Body of pancreas (tissue), 4 donors: ENCODE measurements around the gene ALG1. TPM values are rescaled to one million over a fixed set of nuclear protein-coding genes. Genes with fewer than 3 reads are reported as not detected.
"Not testable (repeated sequence)": the region's sequence is repeated elsewhere in the genome, so short reads cannot be mapped to it uniquely, and the experiment has no call there.

Experiments
- ATAC-seq: fragments of 150-250 bp; one replicate; pipeline ENCODE4 v1.9.1; 2016
- DNase-seq, 4 donors: peaks; one replicate each; pipeline ENCODE4 v3.0.0-alpha.2; 2019
- H3K27ac ChIP-seq, 4 donors: fragments of 200-600 bp; sonication (generic); 1 replicate in 3 of 4; 2 replicates in 1 of 4; pipeline versions ENCODE4 v1.5.1 to v1.6.1; 2016 to 2019; ENCODE audit warnings: mild to moderate bottlenecking in 1 of 4, mixed read lengths in 1 of 4, moderate library complexity in 1 of 4
- H3K27me3 ChIP-seq, 2 donors: fragments of 200-600 bp; sonication (generic); one replicate each; pipeline ENCODE4 v1.6.0; 2016; ENCODE audit warnings: mild to moderate bottlenecking in 1 of 2
- H3K36me3 ChIP-seq, 2 donors: fragments of 200-600 bp; sonication (generic); replicated peaks in 1 of 2; 2 replicates each; pipeline ENCODE4 v1.5.1; 2016; ENCODE audit warnings: low read depth in 2 of 2; ENCODE audit not compliant: insufficient read depth in 1 of 2
- H3K4me1 ChIP-seq: fragments of 200-600 bp; sonication (generic); one replicate; pipeline ENCODE4 v1.6.0; 2016
- H3K4me3 ChIP-seq, 2 donors: fragments of 200-600 bp; sonication (generic); 1 replicate in 1 of 2; 2 replicates in 1 of 2; pipeline ENCODE4 v1.5.1; 2016 to 2019
- H3K9me3 ChIP-seq, 3 donors: fragments of 200-600 bp; sonication (generic); 1 replicate in 2 of 3; 2 replicates in 1 of 3; pipeline ENCODE4 v1.5.1; 2016
- POLR2A ChIP-seq, 3 donors: fragments of 450-650 bp; IDR thresholded peaks; one replicate each; pipeline ENCODE4 v1.6.1; 2016; ENCODE audit warnings: antibody characterized with exemption in 3 of 3, mild to moderate bottlenecking in 2 of 3
- WGBS, 2 donors: methylation state at CpG; one replicate each; pipeline ENCODE4 v1.1.5; 2017; 5-methylcytosine and 5-hydroxymethylcytosine counted together
- intact Hi-C: fragments of 100-400 bp; cut with DNase I; formaldehyde crosslinking; loops from one replicate; pipeline ENCODE4 v1.15.1; 2023
- total RNA-seq, 2 donors: library from RNA; depleted of rRNA; stranded (reverse); fragments of >200 nt; gene quantifications; one replicate each; pipeline ENCODE4 v1.1.0, GENCODE V29; 2016
- TF ChIP-seq, protein P1 (sequence below), 7 experiments: fragments of 450-650 bp in 4 of 7; fragments of 200-600 bp in 3 of 7; sonication (generic) in 3 of 7; IDR thresholded peaks; one replicate each; pipeline ENCODE4 v1.5.1; 2016 to 2019; ENCODE audit warnings: antibody characterized with exemption in 7 of 7

ALG1 gene
- total RNA-seq, 2 donors from 2014 or later: 20.2 to 26.0 TPM

DNA sequence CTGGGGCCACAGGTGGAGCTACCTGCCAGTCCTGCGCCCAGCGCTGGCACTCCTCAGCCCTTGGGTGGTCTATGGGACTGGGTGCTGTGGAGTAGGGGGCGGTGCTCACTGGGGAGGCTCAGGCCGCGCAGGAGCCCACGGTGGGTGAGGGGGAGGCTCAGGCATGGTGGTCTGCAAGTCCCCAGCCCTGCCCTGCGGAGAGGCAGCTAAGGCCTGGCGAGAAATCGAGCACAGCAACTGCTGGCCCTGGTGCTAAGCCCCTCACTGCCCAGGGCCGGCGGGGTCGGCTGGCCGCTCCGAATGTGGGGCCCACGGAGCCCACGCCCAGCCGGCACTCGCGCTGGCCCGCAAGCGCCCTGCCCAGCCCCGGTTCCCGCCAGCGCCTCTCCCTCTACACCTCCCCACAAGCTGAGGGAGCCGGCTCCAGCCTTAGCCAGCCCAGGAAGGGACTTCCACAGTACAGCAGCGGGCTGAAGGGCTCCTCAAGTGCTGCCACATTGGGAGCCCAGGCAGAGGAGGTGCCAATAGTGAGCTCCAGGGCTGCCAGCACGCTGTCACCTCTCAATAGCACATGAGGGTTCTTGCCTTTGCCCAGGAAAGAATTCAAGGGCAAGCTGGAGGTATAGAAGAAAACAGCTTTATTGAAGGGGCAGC is 37.0 kb downstream of the ALG1 start:
- no peak for ATAC-seq
- Histone ChIP-seq H3K9me3 (no peaks in the 10 kb centered on the region), H3K27ac (no peak overlapping the region), H3K36me3 (no peaks in the 10 kb centered on the region), H3K4me3 (no peak overlapping the region), H3K4me1 (no peaks in the 10 kb centered on the region), H3K27me3 (no peaks in the 10 kb centered on the region)
- DNase-seq: no peak
- TF ChIP-seq POLR2A (IDR thresholded peaks at IDR 0.05): no peak
- TF ChIP-seq, protein P1, sequence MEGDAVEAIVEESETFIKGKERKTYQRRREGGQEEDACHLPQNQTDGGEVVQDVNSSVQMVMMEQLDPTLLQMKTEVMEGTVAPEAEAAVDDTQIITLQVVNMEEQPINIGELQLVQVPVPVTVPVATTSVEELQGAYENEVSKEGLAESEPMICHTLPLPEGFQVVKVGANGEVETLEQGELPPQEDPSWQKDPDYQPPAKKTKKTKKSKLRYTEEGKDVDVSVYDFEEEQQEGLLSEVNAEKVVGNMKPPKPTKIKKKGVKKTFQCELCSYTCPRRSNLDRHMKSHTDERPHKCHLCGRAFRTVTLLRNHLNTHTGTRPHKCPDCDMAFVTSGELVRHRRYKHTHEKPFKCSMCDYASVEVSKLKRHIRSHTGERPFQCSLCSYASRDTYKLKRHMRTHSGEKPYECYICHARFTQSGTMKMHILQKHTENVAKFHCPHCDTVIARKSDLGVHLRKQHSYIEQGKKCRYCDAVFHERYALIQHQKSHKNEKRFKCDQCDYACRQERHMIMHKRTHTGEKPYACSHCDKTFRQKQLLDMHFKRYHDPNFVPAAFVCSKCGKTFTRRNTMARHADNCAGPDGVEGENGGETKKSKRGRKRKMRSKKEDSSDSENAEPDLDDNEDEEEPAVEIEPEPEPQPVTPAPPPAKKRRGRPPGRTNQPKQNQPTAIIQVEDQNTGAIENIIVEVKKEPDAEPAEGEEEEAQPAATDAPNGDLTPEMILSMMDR (IDR thresholded peaks at IDR 0.05): no peak
- intact Hi-C loops: no loop called here
- 60 to 89% methylated on average over 1 to 9 of the region's 27 CpGs for WGBS, 2 donors

DNA sequence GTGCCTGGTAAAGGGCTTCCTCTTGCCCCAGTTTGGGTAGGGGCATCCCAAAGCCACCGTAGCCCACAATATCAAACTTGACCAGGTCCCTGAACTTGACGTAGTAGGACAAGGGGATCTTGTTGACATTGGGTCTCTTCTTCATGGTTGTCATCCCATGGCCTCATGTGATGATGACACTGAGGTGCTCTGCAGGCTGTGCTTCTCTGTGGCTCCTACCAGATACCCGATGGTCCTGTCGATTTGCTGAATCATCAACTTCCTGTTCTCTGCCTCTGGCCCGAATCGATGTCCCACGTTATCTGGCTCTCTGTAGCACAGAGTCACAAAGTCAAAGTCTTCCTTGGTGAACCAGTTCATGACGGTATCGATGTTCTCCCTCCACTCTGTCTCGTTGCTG is 39.3 kb downstream of the ALG1 start:
- H3K4me1 ChIP-seq: not testable (repeated sequence)

DNA sequence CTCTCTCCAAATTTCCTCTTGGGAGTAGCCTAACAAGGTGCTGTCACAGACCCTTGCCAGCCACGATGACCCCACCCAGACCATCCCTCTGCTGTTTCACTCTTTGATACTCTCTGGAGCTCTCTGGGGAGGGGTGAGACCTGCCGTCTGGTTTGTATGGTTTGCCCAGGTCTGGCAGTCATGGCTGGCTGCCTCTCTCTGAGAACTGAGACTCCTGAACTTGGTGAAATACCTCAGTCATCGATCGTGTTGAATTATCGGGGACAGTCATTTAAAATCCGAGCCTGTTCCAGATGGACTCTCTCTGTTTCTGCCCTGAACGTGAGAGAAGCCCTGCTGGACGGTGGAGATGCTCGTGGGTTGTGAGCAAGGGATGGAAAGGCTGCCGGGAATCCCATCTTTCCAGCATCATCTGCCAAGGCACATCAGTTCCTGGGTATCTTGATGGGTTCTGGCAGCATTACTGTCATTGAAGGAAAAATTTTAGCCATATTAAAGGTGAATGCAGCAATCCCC is 45.2 kb downstream of the ALG1 start:
- ATAC-seq, H3K4me1 ChIP-seq, H3K36me3 ChIP-seq, H3K9me3 ChIP-seq, H3K27ac ChIP-seq, intact Hi-C loops, H3K27me3 ChIP-seq, DNase-seq, H3K4me3 ChIP-seq: not testable (repeated sequence)
- WGBS, 2 donors: 36 to 64% methylated on average over 10 of the region's 10 CpGs

More for the DNA sequence above, 39.3 kb downstream of the ALG1 start:
- intact Hi-C loops, H3K4me3 ChIP-seq, H3K27me3 ChIP-seq, H3K36me3 ChIP-seq, H3K27ac ChIP-seq, ATAC-seq, DNase-seq, H3K9me3 ChIP-seq: not testable (repeated sequence)
- 75 to 85% methylated on average over 9 to 10 of the region's 10 CpGs for WGBS, 2 donors

DNA sequence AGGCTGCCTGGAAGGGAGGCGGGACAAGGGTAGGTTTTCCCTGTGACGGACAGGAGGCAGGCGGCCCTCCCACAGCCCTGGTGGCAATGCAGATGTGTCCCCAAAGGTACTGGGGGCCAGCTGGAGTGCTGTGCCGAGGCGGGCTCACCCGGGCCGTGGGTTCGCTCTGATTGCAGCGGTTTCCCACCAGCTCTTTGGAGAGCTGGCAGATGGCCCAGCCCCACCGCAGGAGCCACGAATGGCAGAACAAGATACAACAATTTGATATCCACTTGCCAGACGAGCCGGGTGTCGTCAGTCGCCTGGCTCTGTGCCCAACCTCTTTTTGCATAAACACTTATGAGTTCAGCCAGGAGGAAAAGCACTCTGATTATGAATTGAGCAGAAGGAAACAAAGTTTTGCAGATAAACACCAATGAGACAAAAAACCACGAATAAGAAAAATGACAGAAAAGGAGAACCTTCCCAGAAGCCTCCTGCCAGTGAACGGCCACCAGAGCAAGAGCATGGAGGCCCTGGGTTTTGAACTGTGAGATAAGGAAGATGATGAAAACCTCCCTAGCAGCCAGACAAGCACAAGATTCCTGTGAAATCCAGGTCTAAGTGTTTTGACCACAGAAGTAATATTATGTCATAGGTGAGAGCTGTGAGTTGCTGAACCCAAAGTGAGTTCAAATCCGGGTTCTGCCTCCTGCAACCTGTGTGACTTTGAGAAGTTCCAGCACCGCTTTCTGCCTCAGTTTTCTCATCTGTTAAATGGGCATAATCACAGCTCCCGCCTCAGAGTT is 45.9 kb downstream of the ALG1 start:
- H3K9me3 ChIP-seq, H3K36me3 ChIP-seq, ATAC-seq, H3K27me3 ChIP-seq, H3K27ac ChIP-seq, H3K4me3 ChIP-seq, H3K4me1 ChIP-seq, intact Hi-C loops: not testable (repeated sequence)
- DNase-seq: peak in 2 of 4 donors; percentile 25 to 38
- 21 to 25% methylated on average over 11 to 20 of the region's 20 CpGs for WGBS, 2 donors

DNA sequence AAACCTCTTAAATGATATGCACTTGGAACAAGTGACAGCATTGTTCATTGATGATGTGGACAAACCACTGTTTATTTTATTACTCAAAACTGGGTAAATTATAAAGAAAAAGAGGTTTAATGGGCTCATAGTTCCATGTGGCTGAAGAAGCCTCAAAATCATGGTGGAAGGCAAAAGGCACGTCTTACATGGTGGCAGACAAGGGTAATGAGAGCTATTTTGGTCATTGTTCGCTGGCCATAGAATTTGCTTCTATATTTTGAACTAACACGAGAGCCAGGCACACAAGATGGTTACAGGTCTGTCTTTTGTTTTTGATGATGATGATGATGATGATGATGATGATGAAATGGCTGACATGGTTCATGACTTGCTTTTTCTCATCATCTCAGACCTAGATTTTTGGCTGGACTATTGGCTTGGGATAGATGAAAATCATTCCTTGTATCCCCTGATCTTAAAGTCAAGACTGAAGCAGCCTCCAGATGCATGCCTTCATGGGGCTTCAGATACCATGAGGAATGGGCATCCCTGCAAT is 59.9 kb downstream of the ALG1 start:
- intact Hi-C loops, H3K4me1 ChIP-seq, H3K27me3 ChIP-seq, H3K27ac ChIP-seq, ATAC-seq, H3K9me3 ChIP-seq, DNase-seq, H3K4me3 ChIP-seq, H3K36me3 ChIP-seq: not testable (repeated sequence)
- 66 to 68% methylated on average over 3 of the region's 3 CpGs for WGBS, 2 donors

DNA sequence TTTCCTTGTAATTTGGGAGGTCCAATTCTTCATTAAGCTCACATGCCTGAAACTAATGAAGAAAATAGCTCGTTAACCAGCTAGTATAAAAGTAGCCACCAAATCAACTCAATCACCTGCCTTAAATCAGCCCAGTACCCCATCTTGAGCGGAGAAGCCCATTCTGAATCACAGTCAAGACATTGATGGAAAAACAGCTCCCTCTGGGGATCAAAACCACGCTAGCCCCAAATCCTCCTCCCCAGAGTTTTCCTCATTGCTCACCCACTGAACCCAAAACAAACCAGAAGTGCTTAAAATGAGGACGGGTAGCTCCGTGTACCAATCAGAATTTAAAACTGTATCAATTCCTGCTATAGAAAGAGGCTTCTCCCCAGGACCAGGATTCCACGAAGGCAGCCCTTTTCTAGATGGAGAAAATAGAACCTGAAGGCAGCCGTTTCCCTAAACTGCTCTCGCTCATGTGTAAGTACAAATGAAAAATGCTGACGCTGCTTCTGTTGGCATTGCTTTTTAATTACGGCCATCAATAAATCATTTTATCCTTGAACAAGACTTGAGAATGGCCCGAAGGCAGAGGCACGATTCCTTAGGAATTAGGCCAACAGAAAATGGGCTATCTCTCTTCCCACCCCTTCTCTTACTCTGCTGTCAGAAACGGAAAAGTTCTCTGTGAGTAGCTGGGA is 61.4 kb downstream of the ALG1 start:
- H3K27ac ChIP-seq, H3K9me3 ChIP-seq, H3K4me3 ChIP-seq, DNase-seq, intact Hi-C loops, ATAC-seq, H3K36me3 ChIP-seq, H3K27me3 ChIP-seq, H3K4me1 ChIP-seq: not testable (repeated sequence)
- WGBS, 2 donors: 28 to 32% methylated on average over 13 of the region's 13 CpGs

DNA sequence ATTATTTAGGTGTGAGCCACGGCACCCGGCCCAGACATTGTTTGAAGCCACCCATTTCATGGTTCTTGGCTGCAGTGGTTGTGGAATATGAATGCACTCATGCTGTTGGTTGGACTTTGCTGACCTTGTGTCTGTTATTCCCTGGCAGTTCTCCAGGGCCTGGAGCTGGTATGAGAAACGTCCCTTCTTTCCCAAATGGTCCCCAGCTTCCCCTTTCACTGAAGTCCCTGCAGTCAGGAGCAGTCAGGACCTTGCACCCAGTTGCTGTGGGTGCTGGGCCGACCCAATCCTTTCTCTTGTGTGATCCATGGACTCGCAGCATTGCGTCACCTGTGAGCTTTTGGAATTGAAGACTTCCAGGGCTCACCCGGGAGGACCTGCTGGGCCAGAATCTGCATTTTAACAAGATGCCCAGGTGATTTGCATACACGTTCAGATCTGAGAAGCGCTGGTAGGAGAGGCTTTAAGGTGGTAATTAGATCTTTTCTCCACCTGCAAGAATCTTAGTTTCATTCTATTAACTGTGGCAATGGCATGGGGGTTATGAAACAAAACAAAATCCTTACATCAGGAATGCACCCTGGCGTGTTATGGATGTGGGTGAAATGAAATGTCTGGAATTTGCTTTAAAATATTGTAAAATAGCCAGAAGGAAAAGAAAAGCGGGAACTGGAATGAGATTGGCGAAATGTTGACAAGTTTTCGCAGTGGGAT is 63.3 kb downstream of the ALG1 start:
- ATAC-seq, H3K4me3 ChIP-seq, H3K27ac ChIP-seq, DNase-seq, intact Hi-C loops, H3K9me3 ChIP-seq, H3K27me3 ChIP-seq, H3K4me1 ChIP-seq, H3K36me3 ChIP-seq: not testable (repeated sequence)
- WGBS, 2 donors: 40% methylated on average over 9 to 13 of the region's 13 CpGs

Other genes with a start within 250 kb of the ALG1 start
- 10 to 100 TPM; 19.7 to 27.7 TPM for gene GLYR1, start 224.6 kb upstream of the ALG1 start, total RNA-seq
- gene UBN1, start 224.4 kb upstream of the ALG1 start, total RNA-seq: 10 to 100 TPM; 20.8 to 41.2 TPM
- gene PPL, start 134.7 kb upstream of the ALG1 start, total RNA-seq: 10 to 100 TPM; 20.2 to 26.0 TPM
- under 1 TPM in 1 of 2 donors, not detected in 1; 0.26 TPM for gene SEC14L5, start 113.5 kb upstream of the ALG1 start, total RNA-seq
- 10 to 100 TPM in 1 of 2 donors, 1 to 10 TPM in 1; 7.9 to 24.6 TPM for gene NAGPA, start 37.9 kb upstream of the ALG1 start, total RNA-seq
- 10 to 100 TPM in 1 of 2 donors, 1 to 10 TPM in 1; 2.6 to 17.1 TPM for gene C16orf89, start 5.9 kb upstream of the ALG1 start, total RNA-seq
- 1 to 10 TPM; 2.0 to 2.9 TPM for gene EEF2KMT, start 26.0 kb downstream of the ALG1 start, total RNA-seq